Esophagus muscularis mucosa (tissue), 4 donors: ENCODE data around the gene CCNO. TPM values are rescaled to one million over a fixed set of nuclear protein-coding genes. Genes with fewer than 3 reads are reported as not detected.

ENCODE experiments used
- DNase-seq: peaks from one replicate; pipeline ENCODE4 v3.0.0-alpha.2; 2017; ENCODE audit errors: extremely low spot score
- H3K27ac ChIP-seq, 4 donors: fragments of 200-600 bp; sonication (generic); replicated peaks in 1 of 4; 1 replicate in 3 of 4; 2 replicates in 1 of 4; pipeline ENCODE4 v1.5.1; 2016 to 2019; ENCODE audit warnings: mild to moderate bottlenecking in 1 of 4
- H3K27me3 ChIP-seq, 4 donors: fragments of 200-600 bp; sonication (generic); one replicate each; pipeline versions ENCODE4 v1.5.1 to v1.6.0; 2016 to 2019
- H3K36me3 ChIP-seq, 4 donors: fragments of 200-600 bp; sonication (generic); one replicate each; pipeline ENCODE4 v1.5.1; 2016 to 2019
- H3K4me1 ChIP-seq, 4 donors: fragments of 200-600 bp; sonication (generic); one replicate each; pipeline ENCODE4 v1.5.1; 2016 to 2019
- H3K4me3 ChIP-seq, 4 donors: fragments of 200-600 bp; sonication (generic); 1 replicate in 2 of 4; 2 replicates in 2 of 4; pipeline ENCODE4 v1.5.1; 2016 to 2019; ENCODE audit warnings: mild to moderate bottlenecking in 4 of 4, moderate library complexity in 1 of 4
- H3K9me3 ChIP-seq, 4 donors: fragments of 200-600 bp; sonication (generic); 1 replicate in 3 of 4; 2 replicates in 1 of 4; pipeline ENCODE4 v1.5.1; 2016 to 2019
- EP300 ChIP-seq: sonication (generic); formaldehyde crosslinking; IDR thresholded peaks from one replicate; pipeline ENCODE4 v1.6.1; 2017; ENCODE audit warnings: antibody characterized with exemption
- POLR2A ChIP-seq: fragments of 450-650 bp; IDR thresholded peaks from one replicate; pipeline ENCODE4 v1.6.1; 2017; ENCODE audit warnings: antibody characterized with exemption, moderate library complexity, mild to moderate bottlenecking, low read depth
- POLR2AphosphoS5 ChIP-seq, 2 donors: sonication (generic); formaldehyde crosslinking; IDR thresholded peaks; one replicate each; pipeline ENCODE4 v1.6.1; 2017; ENCODE audit warnings: antibody characterized with exemption in 2 of 2
- WGBS: methylation state at CpG from one replicate; pipeline ENCODE4 v1.1.5; 2018; 5-methylcytosine and 5-hydroxymethylcytosine counted together
- intact Hi-C: fragments of 100-400 bp; cut with DNase I; formaldehyde crosslinking; loops from one replicate; pipeline ENCODE4 v1.15.1; 2023
- total RNA-seq, 4 donors: library from RNA; depleted of rRNA; stranded (reverse); fragments of >200 nt; gene quantifications; one replicate each; pipeline versions ENCODE4 v1.1.0 to v1.2.1, GENCODE V29; 2016
- TF ChIP-seq, protein P1 (sequence below), 3 experiments: fragments of 200-600 bp in 2 of 3; fragments of 450-650 bp in 1 of 3; sonication (generic) in 2 of 3; IDR thresholded peaks; one replicate each; pipeline ENCODE4 v1.5.1; 2017 to 2019; ENCODE audit warnings: antibody characterized with exemption in 3 of 3, mild to moderate bottlenecking in 2 of 3, moderate library complexity in 1 of 3

The CCNO gene
- total RNA-seq, 4 donors from 2014 or later = 0.19 TPM; not detected in 3

DNA sequence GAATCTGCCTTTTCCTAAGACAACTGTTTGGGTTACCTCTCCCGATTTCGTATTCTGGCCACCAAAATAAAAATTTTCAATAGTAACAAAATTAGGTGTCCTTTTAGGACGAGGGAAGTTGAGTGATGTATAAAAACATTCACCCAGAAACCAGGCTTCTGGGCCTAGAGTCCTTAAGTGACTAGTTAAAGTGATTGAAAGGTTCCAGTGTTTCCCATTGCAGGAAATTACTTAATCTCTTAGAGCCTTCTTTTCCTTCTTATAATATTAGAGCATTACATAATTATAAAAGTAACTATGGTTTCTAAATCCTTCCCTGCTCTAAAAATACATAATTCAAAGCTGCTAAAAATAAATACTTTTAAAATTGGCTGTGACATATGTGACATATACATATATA, 13.6 kb downstream of the CCNO start:
- peaks cover 9 to 34% (median 20%) of the 10 kb centered on the region in 4 donors for H3K4me1 ChIP-seq
- intact Hi-C loops = no loop called here
- H3K27me3 ChIP-seq = peaks cover 8 to 73% (median 51%) of the 10 kb centered on the region in 4 donors

DNA sequence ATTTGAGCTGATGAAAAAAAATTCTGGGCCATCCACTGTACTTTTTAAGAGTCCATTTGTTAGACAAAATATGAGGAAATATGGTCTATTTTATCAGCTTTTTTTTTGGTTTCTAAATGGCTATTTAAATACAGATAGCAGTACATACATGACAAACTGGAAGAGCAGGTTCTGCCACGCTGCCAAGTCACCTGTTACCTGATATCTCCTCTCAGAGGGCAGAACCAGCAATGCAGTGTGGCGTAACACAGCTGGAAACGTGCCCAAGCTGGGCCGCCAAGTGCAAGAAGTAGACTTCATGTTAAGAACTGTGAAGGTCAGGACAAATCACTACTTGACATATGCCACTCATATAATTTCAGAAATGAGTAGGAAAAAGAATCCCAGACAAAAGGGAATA, 14.4 kb downstream of the CCNO start:
- TF ChIP-seq EP300 (no peak), POLR2A (no peak), POLR2AphosphoS5 (IDR thresholded peaks at IDR 0.05) (no peak)
- TF ChIP-seq, protein P1, sequence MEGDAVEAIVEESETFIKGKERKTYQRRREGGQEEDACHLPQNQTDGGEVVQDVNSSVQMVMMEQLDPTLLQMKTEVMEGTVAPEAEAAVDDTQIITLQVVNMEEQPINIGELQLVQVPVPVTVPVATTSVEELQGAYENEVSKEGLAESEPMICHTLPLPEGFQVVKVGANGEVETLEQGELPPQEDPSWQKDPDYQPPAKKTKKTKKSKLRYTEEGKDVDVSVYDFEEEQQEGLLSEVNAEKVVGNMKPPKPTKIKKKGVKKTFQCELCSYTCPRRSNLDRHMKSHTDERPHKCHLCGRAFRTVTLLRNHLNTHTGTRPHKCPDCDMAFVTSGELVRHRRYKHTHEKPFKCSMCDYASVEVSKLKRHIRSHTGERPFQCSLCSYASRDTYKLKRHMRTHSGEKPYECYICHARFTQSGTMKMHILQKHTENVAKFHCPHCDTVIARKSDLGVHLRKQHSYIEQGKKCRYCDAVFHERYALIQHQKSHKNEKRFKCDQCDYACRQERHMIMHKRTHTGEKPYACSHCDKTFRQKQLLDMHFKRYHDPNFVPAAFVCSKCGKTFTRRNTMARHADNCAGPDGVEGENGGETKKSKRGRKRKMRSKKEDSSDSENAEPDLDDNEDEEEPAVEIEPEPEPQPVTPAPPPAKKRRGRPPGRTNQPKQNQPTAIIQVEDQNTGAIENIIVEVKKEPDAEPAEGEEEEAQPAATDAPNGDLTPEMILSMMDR (IDR thresholded peaks at IDR 0.05) = no peak
- no peaks in the 10 kb centered on the region for H3K9me3 ChIP-seq
- intact Hi-C loops = no loop called here
- no peak overlapping the region for H3K4me3 ChIP-seq
- H3K27me3 ChIP-seq = peaks cover 8 to 65% (median 45%) of the 10 kb centered on the region in 4 donors
- DNase-seq = peak; percentile 34
- WGBS = 45% methylated on average over 4 of the region's 4 CpGs
- no peak overlapping the region for H3K27ac ChIP-seq
- no peaks in the 10 kb centered on the region for H3K36me3 ChIP-seq
- peaks cover 9 to 34% (median 20%) of the 10 kb centered on the region in 4 donors for H3K4me1 ChIP-seq

More for the DNA sequence above, 13.6 kb downstream of the CCNO start:
- peak; percentile 4 for DNase-seq
- Histone ChIP-seq H3K36me3 (no peaks in the 10 kb centered on the region), H3K9me3 (no peaks in the 10 kb centered on the region), H3K4me3 (no peak overlapping the region), H3K27ac (no peak overlapping the region)
- 87% methylated on average over 3 of the region's 3 CpGs for WGBS
- no peak for TF ChIP-seq POLR2AphosphoS5 (IDR thresholded peaks at IDR 0.05)
- TF ChIP-seq POLR2A = no peak
- no peak for TF ChIP-seq EP300
- TF ChIP-seq, protein P1 (IDR thresholded peaks at IDR 0.05) = no peak

DNA sequence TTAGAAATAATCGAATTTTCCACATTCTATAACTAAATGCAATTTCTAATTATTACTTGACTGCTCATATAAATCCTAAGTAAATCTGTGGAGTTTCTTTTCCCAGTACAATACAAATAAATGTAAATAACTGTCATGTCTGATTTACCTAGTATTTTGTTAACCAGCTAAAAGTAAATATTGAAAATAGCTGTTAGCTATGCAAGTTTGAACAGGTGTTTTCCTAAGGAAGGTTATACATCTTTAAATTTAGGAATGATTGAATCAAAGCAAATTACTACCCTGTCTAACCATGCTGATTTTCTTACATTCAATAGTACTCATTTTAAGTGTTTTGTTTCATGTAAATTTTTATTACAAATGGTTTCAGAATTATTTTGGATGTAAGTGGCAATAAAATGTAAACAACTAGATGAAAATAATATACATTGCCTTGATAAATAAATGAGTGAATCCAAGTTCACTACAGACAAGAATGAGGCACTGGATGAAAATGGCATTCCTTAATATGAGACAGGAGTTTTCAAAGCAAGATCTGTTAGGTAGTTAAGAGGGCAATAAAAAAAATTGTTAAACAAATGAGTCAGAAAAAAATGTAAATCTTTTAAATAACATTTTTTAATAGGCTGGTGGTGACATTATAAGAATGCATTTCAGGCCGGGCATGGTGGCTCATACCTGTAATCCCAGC, 22.1 kb downstream of the CCNO start:
- TF ChIP-seq POLR2AphosphoS5 (IDR thresholded peaks at IDR 0.05) = no peak
- TF ChIP-seq, protein P1 (IDR thresholded peaks at IDR 0.05) = no peak
- TF ChIP-seq EP300 = no peak
- no peak for TF ChIP-seq POLR2A
- Histone ChIP-seq H3K27ac (no peak overlapping the region), H3K9me3 (no peaks in the 10 kb centered on the region), H3K36me3 (no peaks in the 10 kb centered on the region), H3K4me1 (no peaks in the 10 kb centered on the region), H3K27me3 (peaks cover 0 to 6% (median 0%) of the 10 kb centered on the region in 4 donors), H3K4me3 (no peak overlapping the region)
- intact Hi-C loops = no loop called here
- WGBS = 79% methylated on average over 2 of the region's 2 CpGs
- DNase-seq = no peak

DNA sequence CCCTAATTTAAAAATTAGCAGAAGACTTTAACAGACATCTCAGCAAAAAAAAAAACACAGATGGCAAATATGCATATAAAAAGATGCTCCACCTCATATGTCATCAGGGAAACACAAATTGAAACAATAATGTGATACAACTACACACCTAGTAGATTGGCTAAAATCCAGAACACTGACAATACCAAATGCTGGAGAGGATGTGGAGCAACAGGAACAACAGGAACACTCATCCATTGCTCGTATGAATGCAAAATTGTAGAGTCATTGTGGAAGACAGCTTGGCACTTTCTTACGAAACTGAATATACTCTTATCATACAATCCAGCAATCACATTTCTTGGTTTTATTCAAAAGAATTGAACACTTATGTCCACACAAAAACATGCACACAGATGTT, 28.4 kb downstream of the CCNO start:
- 55% methylated on average over 2 of the region's 2 CpGs for WGBS
- intact Hi-C loops = no loop called here
- TF ChIP-seq POLR2AphosphoS5 (IDR thresholded peaks at IDR 0.05) (no peak), EP300 (no peak), POLR2A (no peak)
- TF ChIP-seq, protein P1 (IDR thresholded peaks at IDR 0.05) = no peak

DNA sequence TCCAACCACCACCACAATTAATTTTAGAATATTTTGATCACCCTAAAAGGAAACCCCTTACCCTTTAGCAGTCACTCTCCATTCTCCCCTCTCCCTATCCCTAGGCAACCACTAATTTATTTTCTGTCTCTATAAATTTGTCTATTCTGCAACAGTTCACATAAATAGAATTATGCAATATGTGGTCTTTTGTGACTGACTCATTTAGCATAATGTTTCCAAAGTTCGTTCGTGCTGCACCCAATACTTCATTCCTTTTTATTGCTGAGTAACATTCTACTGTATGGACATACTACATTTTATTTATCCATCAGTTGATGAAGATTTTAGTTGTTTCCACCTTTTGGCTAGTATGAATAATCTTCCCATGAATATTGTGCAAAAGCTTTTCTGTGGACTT, 42.2 kb downstream of the CCNO start:
- Histone ChIP-seq H3K27ac (no peak overlapping the region), H3K4me3 (no peak overlapping the region), H3K27me3 (peaks cover 0 to 52% (median 2%) of the 10 kb centered on the region in 4 donors), H3K4me1 (no peaks in the 10 kb centered on the region), H3K9me3 (no peaks in the 10 kb centered on the region), H3K36me3 (no peaks in the 10 kb centered on the region)
- no peak for DNase-seq
- WGBS = 86% methylated on average over 2 of the region's 2 CpGs
- intact Hi-C loops = no loop called here
- no peak for TF ChIP-seq EP300

More for the DNA sequence above, 28.4 kb downstream of the CCNO start:
- Histone ChIP-seq H3K4me1 (no peaks in the 10 kb centered on the region), H3K4me3 (no peak overlapping the region), H3K36me3 (no peaks in the 10 kb centered on the region), H3K9me3 (no peaks in the 10 kb centered on the region), H3K27me3 (peaks cover 0 to 17% (median 0%) of the 10 kb centered on the region in 4 donors), H3K27ac (no peak overlapping the region)
- no peak for DNase-seq
